Measurements from ENCODE around the gene FNDC3B. TPM values are rescaled to one million over a fixed set of nuclear protein-coding genes. Genes with fewer than 3 reads are reported as not detected.

The FNDC3B gene
- total and polyA plus RNA-seq, 9 of the 15 experiments (the other 6 are each of a cell fraction or from before 2014, with no cell fraction given): 7.0 to 35.8 (median 16.2) TPM

- H3K9me3 ChIP-seq (replicated peaks; ENCODE audit: control insufficient read depth, insufficient read depth, low read depth, low read length): no peaks in the 10 kb centered on the region
- H3K36me3 ChIP-seq (ENCODE audit: control insufficient read depth, insufficient read depth, low read length): no peaks in the 10 kb centered on the region
- no peak overlapping the region for H3K4me2 ChIP-seq (ENCODE audit: insufficient read depth, low read length)
- in situ Hi-C loops (cut with MboI): no loop called here
- no peak overlapping the region for H3K4me3 ChIP-seq
- no peak for DNase-seq (ENCODE audit: extremely low read depth in 1 of 4, low spot score in 3 of 4)
- WGBS (ENCODE audit: insufficient coverage, low coverage, missing lambda C conversion rate): 75% methylated on average over 3 of the region's 3 CpGs
- no TSS peak for BruUV-seq (replicated peaks)
- FAIRE-seq: no peak
- no peak overlapping the region for H3K9ac ChIP-seq (ENCODE audit: insufficient read depth in 1 of 2, low read depth in 2 of 2, low read length in 2 of 2)
- no peaks in the 10 kb centered on the region for H4K20me1 ChIP-seq (replicated peaks; ENCODE audit: control insufficient read depth, insufficient read depth, low read length)
- no peaks in the 10 kb centered on the region for H3K27me3 ChIP-seq (ENCODE audit: control insufficient read depth in 2 of 2, insufficient read depth in 2 of 2, low read length in 2 of 2)
- H3K4me1 ChIP-seq (replicated peaks in 1 of 2; ENCODE audit: control insufficient read depth in 2 of 2, insufficient read depth in 2 of 2, low read length in 2 of 2): no peaks in the 10 kb centered on the region; a peak in 1 of 5 replicates
- no peak overlapping the region for H2AFZ ChIP-seq (ENCODE audit: low read depth, low read length)
- intact Hi-C loops (cut with micrococcal nuclease): no loop called here
- H3K79me2 ChIP-seq (ENCODE audit: control insufficient read depth, insufficient read depth, low read length): peaks cover 20% of the 10 kb centered on the region
- no peak overlapping the region for H3K27ac ChIP-seq (ENCODE audit: extremely low read depth, low read depth, low read length)
- no peak for ATAC-seq
- CTCF ChIA-PET (ENCODE audit: low intra/inter-chr PET ratio): no interaction called here
- POLR2A ChIA-PET: no interaction called here
- H3K9me1 ChIP-seq (ENCODE audit: control insufficient read depth, insufficient read depth, low read length): no peaks in the 10 kb centered on the region
- TF ChIP-seq RBM25 (IDR thresholded peaks at IDR 0.05; ENCODE audit: low read depth, low read length, severe bottlenecking) (peak; percentile 79), FOXP4 (CRISPR knock-in tag; IDR thresholded peaks at IDR 0.05; ENCODE audit: borderline replicate concordance) (no peak), ZFP36 (IDR thresholded peaks at IDR 0.05; ENCODE audit: low read depth, low read length, partially characterized antibody) (peak; percentile 73)
Measured at GRCh38 chr3:172190980-172191379, 151.6 kb downstream of the FNDC3B start.

GRCh38 chr3:172191629-172192028 lies 152.3 kb downstream of the FNDC3B start:
- BruUV-seq (replicated peaks): no TSS peak
- H3K4me3 ChIP-seq: no peak overlapping the region
- WGBS (ENCODE audit: insufficient coverage, low coverage, missing lambda C conversion rate): 90% methylated on average over 3 of the region's 4 CpGs
- ChIA-PET POLR2A (no interaction called here), CTCF (ENCODE audit: low intra/inter-chr PET ratio) (no interaction called here)
- no peak overlapping the region for H3K27ac ChIP-seq (ENCODE audit: extremely low read depth, low read depth, low read length)
- H3K4me1 ChIP-seq (replicated peaks in 1 of 2; ENCODE audit: control insufficient read depth in 2 of 2, insufficient read depth in 2 of 2, low read length in 2 of 2): no peaks in the 10 kb centered on the region; a peak in 1 of 5 replicates
- peaks cover 20% of the 10 kb centered on the region for H3K79me2 ChIP-seq (ENCODE audit: control insufficient read depth, insufficient read depth, low read length)
- H3K9ac ChIP-seq (ENCODE audit: insufficient read depth in 1 of 2, low read depth in 2 of 2, low read length in 2 of 2): no peak overlapping the region
- ATAC-seq (peak; percentile 21; the same call in 1 of the 3 replicates), FAIRE-seq (no peak), DNase-seq (ENCODE audit: extremely low read depth in 1 of 4, low spot score in 3 of 4) (no peak)
- no peaks in the 10 kb centered on the region for H3K9me1 ChIP-seq (ENCODE audit: control insufficient read depth, insufficient read depth, low read length)
- intact Hi-C loops (cut with micrococcal nuclease) (no loop called here), in situ Hi-C loops (cut with MboI) (no loop called here)
- H4K20me1 ChIP-seq (replicated peaks; ENCODE audit: control insufficient read depth, insufficient read depth, low read length): no peaks in the 10 kb centered on the region
- H3K36me3 ChIP-seq (ENCODE audit: control insufficient read depth, insufficient read depth, low read length): no peaks in the 10 kb centered on the region
- no peak overlapping the region for H2AFZ ChIP-seq (ENCODE audit: low read depth, low read length)
- no peaks in the 10 kb centered on the region for H3K9me3 ChIP-seq (replicated peaks; ENCODE audit: control insufficient read depth, insufficient read depth, low read depth, low read length)
- no peaks in the 10 kb centered on the region for H3K27me3 ChIP-seq (ENCODE audit: control insufficient read depth in 2 of 2, insufficient read depth in 2 of 2, low read length in 2 of 2)
- no peak overlapping the region for H3K4me2 ChIP-seq (ENCODE audit: insufficient read depth, low read length)
- TF ChIP-seq BMI1 (IDR thresholded peaks at IDR 0.05; ENCODE audit: low read length) (no peak), NFIX (CRISPR knock-in tag; IDR thresholded peaks at IDR 0.05; ENCODE audit: low read depth) (no peak), ZFX (CRISPR knock-in tag; IDR thresholded peaks at IDR 0.05) (no peak), RREB1 (CRISPR knock-in tag; IDR thresholded peaks at IDR 0.05) (no peak), HEY1 (CRISPR knock-in tag; IDR thresholded peaks at IDR 0.05; ENCODE audit: borderline replicate concordance) (no peak)
